H9 (cell line): ENCODE results near the gene APLP2. TPM values are rescaled to one million over a fixed set of nuclear protein-coding genes. Genes with fewer than 3 reads are reported as not detected.

Source experiments
- DNase-seq: peaks from one replicate; pipeline ENCODE4 v3.0.0-alpha.2; 2017
- H2AFZ ChIP-seq: one replicate; pipeline ENCODE4 v1.6.1; 2013; ENCODE audit warnings: mild to moderate bottlenecking, low read length, control low read depth, moderate library complexity
- H2AK5ac ChIP-seq: 2 replicates; pipeline ENCODE4 v1.6.1; 2013; ENCODE audit warnings: low read length, control low read depth, mixed read lengths; ENCODE audit not compliant: insufficient read length
- H2BK120ac ChIP-seq: one replicate; pipeline ENCODE4 v1.6.1; 2013; ENCODE audit warnings: low read depth, mild to moderate bottlenecking, low read length, control low read depth, inconsistent platforms; ENCODE audit not compliant: poor library complexity, severe bottlenecking
- H2BK12ac ChIP-seq: 2 replicates; pipeline ENCODE4 v1.6.1; 2013; ENCODE audit warnings: low read length, control low read depth, mixed read lengths, low read depth; ENCODE audit not compliant: insufficient read length
- H2BK15ac ChIP-seq: 2 replicates; pipeline ENCODE4 v1.6.1; 2013; ENCODE audit warnings: low read depth, low read length, control low read depth
- H2BK20ac ChIP-seq: one replicate; pipeline ENCODE4 v1.6.1; 2013; ENCODE audit warnings: low read depth, mild to moderate bottlenecking, low read length, control low read depth, inconsistent platforms; ENCODE audit not compliant: poor library complexity, severe bottlenecking
- H2BK5ac ChIP-seq: 2 replicates; pipeline ENCODE4 v1.6.1; 2013; ENCODE audit warnings: low read length, control low read depth, mixed read lengths; ENCODE audit not compliant: insufficient read length
- H3K14ac ChIP-seq: 2 replicates; pipeline ENCODE4 v1.6.1; 2013; ENCODE audit warnings: low read length, control low read depth; ENCODE audit not compliant: insufficient read depth
- H3K18ac ChIP-seq: 2 replicates; pipeline ENCODE4 v1.6.1; 2013; ENCODE audit warnings: low read depth, mild to moderate bottlenecking, mixed read lengths, low read length, control low read depth; ENCODE audit not compliant: insufficient read length
- H3K23ac ChIP-seq: 2 replicates; pipeline ENCODE4 v1.6.1; 2013; ENCODE audit warnings: low read length, control low read depth, mixed read lengths, low read depth; ENCODE audit not compliant: insufficient read length
- H3K23me2 ChIP-seq: 2 replicates; pipeline ENCODE4 v1.6.1; 2013; ENCODE audit warnings: low read depth, mild to moderate bottlenecking, mixed read lengths, low read length, control low read depth; ENCODE audit not compliant: insufficient read length, poor library complexity, severe bottlenecking
- H3K27ac ChIP-seq: 2 replicates; pipeline ENCODE4 v1.5.1; 2013; ENCODE audit warnings: low read length, control low read depth, mixed read lengths, low read depth; ENCODE audit not compliant: insufficient read length
- H3K27me3 ChIP-seq: 2 replicates; pipeline ENCODE4 v1.6.1; 2013; ENCODE audit warnings: low read length, control low read depth, inconsistent platforms; ENCODE audit not compliant: insufficient read depth
- H3K4ac ChIP-seq: 2 replicates; pipeline ENCODE4 v1.6.1; 2013; ENCODE audit warnings: low read depth, mild to moderate bottlenecking, control low read depth, inconsistent platforms, low read length, moderate library complexity
- H3K4me1 ChIP-seq: 2 replicates; pipeline ENCODE4 v1.6.1; 2013; ENCODE audit warnings: low read length, control low read depth, inconsistent platforms; ENCODE audit not compliant: insufficient read depth
- H3K4me2 ChIP-seq: 2 replicates; pipeline ENCODE4 v1.6.1; 2013; ENCODE audit warnings: low read length, control low read depth, mixed read lengths; ENCODE audit not compliant: insufficient read length, insufficient read depth
- H3K56ac ChIP-seq: 2 replicates; pipeline ENCODE4 v1.6.1; 2013; ENCODE audit warnings: low read depth, mild to moderate bottlenecking, mixed read lengths, low read length, control low read depth; ENCODE audit not compliant: insufficient read length
- H3K79me1 ChIP-seq: 2 replicates; pipeline ENCODE4 v1.6.1; 2013; ENCODE audit warnings: low read depth, mild to moderate bottlenecking, moderate library complexity, low read length, control low read depth, inconsistent platforms; ENCODE audit not compliant: insufficient read depth, poor library complexity, severe bottlenecking
- H3K79me2 ChIP-seq: 2 replicates; pipeline ENCODE4 v1.6.1; 2013; ENCODE audit warnings: low read length, control low read depth, inconsistent platforms; ENCODE audit not compliant: insufficient read depth
- H3K9ac ChIP-seq: 2 replicates; pipeline ENCODE4 v1.6.1; 2013; ENCODE audit warnings: low read length, control low read depth, mixed read lengths; ENCODE audit not compliant: insufficient read length; ENCODE audit errors: extremely low read depth
- H3K9me3 ChIP-seq: one replicate; pipeline ENCODE4 v1.6.1; 2013; ENCODE audit warnings: low read depth, low read length, inconsistent platforms; ENCODE audit not compliant: control insufficient read depth
- H3T11ph ChIP-seq: one replicate; pipeline ENCODE4 v1.6.1; 2013; ENCODE audit warnings: mild to moderate bottlenecking, low read length, control low read depth, inconsistent platforms
- H4K20me1 ChIP-seq: one replicate; pipeline ENCODE4 v1.6.1; 2013; ENCODE audit not compliant: control insufficient read depth, insufficient read length, insufficient read depth
- H4K5ac ChIP-seq: 2 replicates; pipeline ENCODE4 v1.6.1; 2013; ENCODE audit warnings: low read depth, mild to moderate bottlenecking, mixed read lengths, low read length, control low read depth; ENCODE audit not compliant: insufficient read length
- H4K8ac ChIP-seq: replicated peaks from 2 replicates; pipeline ENCODE4 v1.6.1; 2013; ENCODE audit warnings: low read length, control low read depth, mixed read lengths, low read depth; ENCODE audit not compliant: insufficient read length
- H4K91ac ChIP-seq: 2 replicates; pipeline ENCODE4 v1.6.1; 2013; ENCODE audit warnings: low read depth, mild to moderate bottlenecking, moderate library complexity, mixed read lengths, low read length, control low read depth; ENCODE audit not compliant: insufficient read length
- H3K27ac Mint-ChIP-seq, 3 experiments: 2 replicates in 2 of 3; 3 replicates in 1 of 3; pipeline ENCODE4 v1.8.0; 2020 to 2021; ENCODE audit warnings: mixed read lengths in 3 of 3, mild to moderate bottlenecking in 1 of 3, moderate library complexity in 1 of 3
- H3K27me3 Mint-ChIP-seq: 2 replicates; pipeline ENCODE4 v1.8.0; 2021; ENCODE audit warnings: low read depth, mild to moderate bottlenecking, moderate library complexity, mixed read lengths
- H3K36me3 Mint-ChIP-seq, 3 experiments: 2 replicates in 2 of 3; 3 replicates in 1 of 3; pipeline ENCODE4 v1.8.0; 2020 to 2021; ENCODE audit warnings: low read depth in 3 of 3, mixed read lengths in 3 of 3; ENCODE audit not compliant: insufficient read depth in 1 of 3
- H3K4me1 Mint-ChIP-seq, 2 experiments: 2 replicates each; pipeline ENCODE4 v1.8.0; 2020; ENCODE audit warnings: mixed read lengths in 2 of 2
- H3K4me3 Mint-ChIP-seq, 2 experiments: 2 replicates in 1 of 2; 3 replicates in 1 of 2; pipeline ENCODE4 v1.8.0; 2020 to 2021; ENCODE audit warnings: mild to moderate bottlenecking in 2 of 2, mixed read lengths in 2 of 2, moderate library complexity in 1 of 2
- H3K9me3 Mint-ChIP-seq, 2 experiments: 2 replicates in 1 of 2; 3 replicates in 1 of 2; pipeline ENCODE4 v1.8.0; 2020; ENCODE audit warnings: mild to moderate bottlenecking in 2 of 2, mixed read lengths in 2 of 2, moderate library complexity in 1 of 2
- WGBS: extraction: QIAGEN DNeasy Blood & Tissue Kit; methylation state at CpG from one replicate; pipeline ENCODE4 v1.1.7; 2013; ENCODE audit warnings: missing lambda C conversion rate, low lambda C conversion rate, mixed read lengths; ENCODE audit not compliant: insufficient read length; ENCODE audit errors: extremely low coverage; 5-methylcytosine and 5-hydroxymethylcytosine counted together
- total RNA-seq: library from RNA; stranded (reverse); gene quantifications from 2 replicates; pipeline ENCODE4 v1.2.1, GENCODE V29; 2021
- TF ChIP-seq, protein P1 (sequence below): fragments of 200-600 bp; sonication (generic); conservative IDR thresholded peaks from 3 replicates; pipeline ENCODE4 v1.8.0; 2021; ENCODE audit warnings: antibody characterized with exemption, mild to moderate bottlenecking

Gene APLP2
- total RNA-seq, 1 experiment from 2014 or later = 328 TPM

DNA sequence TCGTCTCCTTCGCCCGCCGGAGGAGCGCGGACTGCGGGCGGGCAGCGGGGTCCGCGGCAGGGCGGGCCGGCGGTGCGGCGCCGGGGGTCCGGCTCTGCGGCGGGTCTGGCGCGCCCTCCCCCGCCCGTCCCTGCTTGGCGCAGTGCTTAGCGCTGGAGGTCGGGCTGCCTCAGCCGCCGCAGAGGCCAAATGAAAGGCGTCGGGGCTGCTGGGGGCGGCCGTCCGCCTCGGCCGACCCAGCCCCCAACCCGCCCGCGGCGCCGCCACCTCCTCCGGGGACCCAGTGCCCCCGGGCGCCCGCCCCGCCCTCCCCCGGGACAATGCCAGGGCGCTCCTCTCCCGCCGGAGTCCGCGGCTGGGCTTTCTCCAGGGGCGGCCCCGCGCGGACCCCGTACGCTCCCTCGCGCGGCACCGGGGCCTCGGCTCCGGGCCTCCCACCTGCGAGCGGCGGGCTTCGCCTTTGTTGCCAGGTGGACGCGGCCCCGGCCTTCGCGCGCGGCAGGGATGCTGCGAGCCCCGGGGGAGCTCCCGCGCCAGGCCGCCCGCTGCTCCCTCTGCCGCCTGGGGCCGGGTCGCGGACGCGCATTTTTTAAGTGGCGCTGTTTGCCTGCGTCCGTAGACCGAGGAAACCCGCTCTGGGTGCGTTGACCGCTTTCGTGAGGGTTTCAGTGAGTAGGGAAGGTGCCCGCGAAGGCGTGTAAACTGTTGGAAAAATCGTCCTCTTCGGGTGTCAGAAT lies 583 bp downstream of the APLP2 start:
- Histone ChIP-seq H3K56ac (no peak overlapping the region), H2BK120ac (no peak overlapping the region), H4K20me1 (no peaks in the 10 kb centered on the region), H3K27ac (no peak overlapping the region), H4K5ac (no peak overlapping the region), H4K91ac (no peak overlapping the region), H3K23me2 (peaks cover 18% of the 10 kb centered on the region), H3K18ac (peak overlapping the region; percentile 89), H2BK20ac (no peak overlapping the region), H3K79me1 (peaks cover 4% of the 10 kb centered on the region), H3K9me3 (no peaks in the 10 kb centered on the region), H2BK15ac (no peak overlapping the region), H3K4me1 (no peaks in the 10 kb centered on the region; the same call in 1 of the 2 replicates), H2BK12ac (no peak overlapping the region), H2BK5ac (no peak overlapping the region), H3K23ac (no peak overlapping the region), H3K27me3 (no peaks in the 10 kb centered on the region; the same call in 1 of the 2 replicates), H3K4me2 (peak overlapping the region; percentile 95), H3T11ph (no peak overlapping the region), H3K4ac (no peak overlapping the region), H3K9ac (peak overlapping the region; percentile 85), H3K79me2 (peaks cover 25% of the 10 kb centered on the region; the same call in 1 of the 2 replicates), H2AK5ac (no peak overlapping the region), H4K8ac (no peak overlapping the region), H2AFZ (no peak overlapping the region), H3K14ac (peak overlapping the region; percentile 93)
- H3K27me3 Mint-ChIP-seq = peaks cover 23% of the 10 kb centered on the region
- TF ChIP-seq, protein P1, sequence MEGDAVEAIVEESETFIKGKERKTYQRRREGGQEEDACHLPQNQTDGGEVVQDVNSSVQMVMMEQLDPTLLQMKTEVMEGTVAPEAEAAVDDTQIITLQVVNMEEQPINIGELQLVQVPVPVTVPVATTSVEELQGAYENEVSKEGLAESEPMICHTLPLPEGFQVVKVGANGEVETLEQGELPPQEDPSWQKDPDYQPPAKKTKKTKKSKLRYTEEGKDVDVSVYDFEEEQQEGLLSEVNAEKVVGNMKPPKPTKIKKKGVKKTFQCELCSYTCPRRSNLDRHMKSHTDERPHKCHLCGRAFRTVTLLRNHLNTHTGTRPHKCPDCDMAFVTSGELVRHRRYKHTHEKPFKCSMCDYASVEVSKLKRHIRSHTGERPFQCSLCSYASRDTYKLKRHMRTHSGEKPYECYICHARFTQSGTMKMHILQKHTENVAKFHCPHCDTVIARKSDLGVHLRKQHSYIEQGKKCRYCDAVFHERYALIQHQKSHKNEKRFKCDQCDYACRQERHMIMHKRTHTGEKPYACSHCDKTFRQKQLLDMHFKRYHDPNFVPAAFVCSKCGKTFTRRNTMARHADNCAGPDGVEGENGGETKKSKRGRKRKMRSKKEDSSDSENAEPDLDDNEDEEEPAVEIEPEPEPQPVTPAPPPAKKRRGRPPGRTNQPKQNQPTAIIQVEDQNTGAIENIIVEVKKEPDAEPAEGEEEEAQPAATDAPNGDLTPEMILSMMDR = no peak
- no CpG with 5 or more reads among the region's 100 CpGs for WGBS
- H3K27ac Mint-ChIP-seq = peak overlapping the region in 1 of 3 experiments; percentile 35; a peak in 2 of 7 replicates
- H3K36me3 Mint-ChIP-seq = peaks cover 3 to 5% (median 3%) of the 10 kb centered on the region in 3 experiments; a peak in 6 of 7 replicates
- peaks cover 0 to 2% of the 10 kb centered on the region in 2 experiments; a peak in 1 of 5 replicates for H3K9me3 Mint-ChIP-seq
- peak; percentile 41 for DNase-seq
- H3K4me3 Mint-ChIP-seq = peak overlapping the region; percentile 80 to 95
- peaks cover 32% of the 10 kb centered on the region in 2 experiments for H3K4me1 Mint-ChIP-seq
